Colonic mucosa (tissue), 4 donors: ENCODE results near the gene RIMOC1. TPM values are rescaled to one million over a fixed set of nuclear protein-coding genes. Genes with fewer than 3 reads are reported as not detected.
A peak's percentile ranks its signal among the peaks of the same experiment; 100 is the strongest.

Experiments used
- DNase-seq: peaks from one replicate; pipeline ENCODE4 v3.0.0-alpha.2; 2020
- H3K27ac ChIP-seq: fragments of 200-600 bp; one replicate; pipeline ENCODE4 v1.8.0; 2021
- H3K27me3 ChIP-seq: fragments of 200-600 bp; one replicate; pipeline ENCODE4 v1.8.0; 2021
- H3K36me3 ChIP-seq: fragments of 200-600 bp; one replicate; pipeline ENCODE4 v1.8.0; 2021
- H3K4me1 ChIP-seq: fragments of 200-600 bp; one replicate; pipeline ENCODE4 v1.8.0; 2021; ENCODE audit warnings: mild to moderate bottlenecking
- H3K4me3 ChIP-seq: fragments of 200-600 bp; one replicate; pipeline ENCODE4 v1.8.0; 2021
- H3K9ac ChIP-seq, 2 donors: one replicate each; pipeline ENCODE4 v1.7.0; 2013; ENCODE audit warnings: control low read depth in 2 of 2, low read depth in 2 of 2, low read length in 2 of 2
- H3K9me3 ChIP-seq: fragments of 200-600 bp; one replicate; pipeline ENCODE4 v1.8.0; 2021
- CTCF ChIP-seq: fragments of 200-600 bp; IDR thresholded peaks from one replicate; pipeline ENCODE4 v1.8.0; 2022; ENCODE audit warnings: antibody characterized with exemption, mild to moderate bottlenecking
- intact Hi-C: fragments of 100-400 bp; cut with DNase I; formaldehyde crosslinking; loops from one replicate; pipeline ENCODE4 v1.14.1; 2022
- total RNA-seq, 2 donors: library from RNA; stranded (reverse); fragmentation: NEBNext Ultra II Directional in 1 of 2; extraction: Animal tissue kit (Norgen Biotek cat#: 25700) in 1 of 2; gene quantifications; one replicate each; pipeline ENCODE4 v1.2.1, GENCODE V29; 2021
- donor health status: healthy.
- donor health status: DM: no; HTN: no; CAD: no.
- donor health status: DM: no; HTN: no; CAD: no.

Gene RIMOC1, protein sequence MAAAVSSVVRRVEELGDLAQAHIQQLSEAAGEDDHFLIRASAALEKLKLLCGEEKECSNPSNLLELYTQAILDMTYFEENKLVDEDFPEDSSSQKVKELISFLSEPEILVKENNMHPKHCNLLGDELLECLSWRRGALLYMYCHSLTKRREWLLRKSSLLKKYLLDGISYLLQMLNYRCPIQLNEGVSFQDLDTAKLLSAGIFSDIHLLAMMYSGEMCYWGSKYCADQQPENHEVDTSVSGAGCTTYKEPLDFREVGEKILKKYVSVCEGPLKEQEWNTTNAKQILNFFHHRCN
- 10 to 100 TPM; 23.1 to 29.7 TPM for total RNA-seq

GRCh38 chr5:41903892-41904799 lies at the start of gene RIMOC1:
Gene RIMOC1, plus strand, starts transcription at chr5:41904344. Its CDS starts 24 bp downstream, at chr5:41904368.
- Histone ChIP-seq H3K4me1 (no peaks in the 10 kb centered on the region), H3K9ac (peak within 1 kb of the TSS; percentile 93 to 98), H3K36me3 (no peaks in the 10 kb centered on the region), H3K27me3 (no peaks in the 10 kb centered on the region), H3K27ac (peak within 1 kb of the TSS; percentile 75), H3K4me3 (peak within 1 kb of the TSS; percentile 87), H3K9me3 (no peaks in the 10 kb centered on the region)
- TF ChIP-seq CTCF = no peak
- intact Hi-C loops = no loop called here
- peak; percentile 98 for DNase-seq

DNA sequence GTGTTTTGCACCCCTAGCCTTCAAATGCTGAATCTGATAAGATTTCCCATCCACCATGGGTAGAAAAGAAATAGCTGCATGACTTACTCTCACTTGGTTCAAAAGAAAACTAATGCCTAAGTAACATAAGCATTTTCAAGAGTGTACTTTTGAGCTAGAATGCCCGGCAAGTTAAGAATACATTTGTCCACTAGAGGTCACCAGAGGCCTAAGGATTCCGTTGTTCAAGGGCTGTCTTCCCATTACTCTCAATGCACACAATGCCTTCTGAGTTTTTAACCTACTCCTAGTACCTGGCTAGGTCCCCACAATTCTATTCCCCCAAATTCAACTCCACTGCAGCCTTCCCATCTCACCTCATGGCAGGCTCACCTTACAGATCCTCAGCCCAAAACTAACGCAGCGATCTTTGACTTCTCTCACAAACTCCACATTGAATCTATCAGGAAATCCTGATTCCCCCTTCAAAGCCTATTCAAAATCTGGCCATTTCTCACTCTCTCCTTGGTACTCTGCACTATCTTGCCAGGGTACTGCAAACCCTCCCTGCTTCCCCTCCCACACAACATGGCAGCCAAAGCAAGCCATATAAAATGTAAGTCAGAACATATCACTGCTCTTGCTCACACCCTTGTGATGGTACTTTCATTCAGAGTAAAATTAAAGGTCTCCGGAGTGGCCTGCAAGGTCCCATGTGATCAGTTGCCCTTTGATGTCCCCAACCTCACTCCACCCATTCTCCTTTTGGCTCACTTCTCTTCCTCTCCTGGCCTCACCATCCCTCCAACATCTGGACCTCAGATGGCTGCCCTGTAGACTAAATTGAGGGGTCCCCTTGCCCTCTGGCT lies 47.3 kb upstream of the RIMOC1 start:
- DNase-seq = peak; percentile 56
- peak; percentile 72 for TF ChIP-seq CTCF
- intact Hi-C loops = loop anchor here (2.0 to 10.0 kb wide), 3 partner anchors 70 to 908 kb away; partner anchors contain the start of gene FBXO4
- H3K27me3 ChIP-seq = no peaks in the 10 kb centered on the region
- H3K36me3 ChIP-seq = no peaks in the 10 kb centered on the region
- H3K4me3 ChIP-seq = no peak overlapping the region
- H3K27ac ChIP-seq = no peak overlapping the region
- no peak overlapping the region for H3K9ac ChIP-seq
- no peaks in the 10 kb centered on the region for H3K4me1 ChIP-seq
- no peaks in the 10 kb centered on the region for H3K9me3 ChIP-seq

DNA sequence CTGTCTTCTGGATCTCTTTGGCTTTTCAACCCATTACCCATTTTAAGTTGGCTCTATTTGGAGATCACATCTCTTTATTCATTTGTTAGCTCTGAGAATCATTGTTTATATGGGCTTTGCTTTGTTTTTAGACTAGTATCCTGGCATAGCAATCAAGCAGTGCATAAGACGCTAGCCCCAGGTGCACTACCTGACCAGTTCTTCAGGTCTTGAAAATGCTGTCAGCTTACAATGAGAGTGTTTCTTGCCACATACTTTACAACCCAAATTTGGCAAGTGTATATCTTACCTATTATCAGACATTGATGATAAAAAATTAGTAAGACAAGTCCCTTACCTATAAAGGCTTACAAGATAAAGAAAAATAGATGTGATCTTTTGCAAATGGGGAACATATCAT lies 46.2 kb upstream of the RIMOC1 start:
- Histone ChIP-seq H3K36me3 (no peaks in the 10 kb centered on the region), H3K9me3 (no peaks in the 10 kb centered on the region)
- no peak for TF ChIP-seq CTCF

GRCh38 chr5:41858890-41859289 lies 45.3 kb upstream of the RIMOC1 start:
- Histone ChIP-seq H3K27me3 (no peaks in the 10 kb centered on the region), H3K4me3 (no peak overlapping the region), H3K9ac (no peak overlapping the region), H3K4me1 (no peaks in the 10 kb centered on the region), H3K9me3 (no peaks in the 10 kb centered on the region), H3K36me3 (no peaks in the 10 kb centered on the region), H3K27ac (no peak overlapping the region)
- intact Hi-C loops = loop anchor here (5.0 to 10.0 kb wide), 2 partner anchors 68 to 906 kb away; partner anchors contain the start of gene FBXO4
- no peak for DNase-seq
- TF ChIP-seq CTCF = no peak

More for the DNA sequence above, 46.2 kb upstream of the RIMOC1 start:
- Histone ChIP-seq H3K27ac (no peak overlapping the region), H3K9ac (no peak overlapping the region), H3K4me1 (no peaks in the 10 kb centered on the region), H3K4me3 (no peak overlapping the region), H3K27me3 (no peaks in the 10 kb centered on the region)
- no peak for DNase-seq
- intact Hi-C loops = loop anchor here (2.0 to 10.0 kb wide), 3 partner anchors 69 to 907 kb away; partner anchors contain the start of gene FBXO4
